Gastroesophageal sphincter (tissue), 3 donors: ENCODE results near the gene MR1.

Experiments
- CTCF ChIP-seq, 4 experiments: fragments of 200-600 bp in 2 of 4; fragments of 450-650 bp in 2 of 4; sonication (generic) in 1 of 4; IDR thresholded peaks; one replicate each; pipeline ENCODE4 v1.5.1; 2017 to 2019; ENCODE audit warnings: antibody characterized with exemption in 4 of 4, mild to moderate bottlenecking in 2 of 4, moderate library complexity in 2 of 4
- POLR2AphosphoS5 ChIP-seq: sonication (generic); formaldehyde crosslinking; IDR thresholded peaks from one replicate; pipeline ENCODE4 v1.6.1; 2017; ENCODE audit warnings: antibody characterized with exemption

GRCh38 chr1:181108304-181108867 is 74.6 kb downstream of the MR1 start:
- TF ChIP-seq CTCF (IDR thresholded peaks at IDR 0.05) (no peak), POLR2AphosphoS5 (no peak)
